Vagina (tissue), 2 donors: ENCODE data around the gene MFNG. TPM values are rescaled to one million over a fixed set of nuclear protein-coding genes. Genes with fewer than 3 reads are reported as not detected.

Experiments used
- DNase-seq, 2 donors: peaks; one replicate each; pipeline ENCODE4 v3.0.0-alpha.2; 2017; ENCODE audit errors: extremely low spot score in 2 of 2
- H3K27ac ChIP-seq: fragments of 200-600 bp; sonication (generic); one replicate; pipeline ENCODE4 v1.5.1; 2019
- H3K27me3 ChIP-seq: fragments of 200-600 bp; sonication (generic); one replicate; pipeline ENCODE4 v1.5.1; 2019
- H3K36me3 ChIP-seq, 2 donors: fragments of 200-600 bp; sonication (generic); one replicate each; pipeline ENCODE4 v1.5.1; 2017 to 2019
- H3K4me1 ChIP-seq: fragments of 200-600 bp; sonication (generic); one replicate; pipeline ENCODE4 v1.5.1; 2019
- H3K4me3 ChIP-seq, 2 donors: fragments of 200-600 bp; sonication (generic); 1 replicate in 1 of 2; 2 replicates in 1 of 2; pipeline ENCODE4 v1.5.1; 2016 to 2019
- H3K9me3 ChIP-seq: fragments of 200-600 bp; sonication (generic); one replicate; pipeline ENCODE4 v1.5.1; 2019
- CTCF ChIP-seq, 3 experiments: fragments of 450-650 bp in 2 of 3; fragments of 200-600 bp in 1 of 3; sonication (generic) in 1 of 3; IDR thresholded peaks; one replicate each; pipeline ENCODE4 v1.5.1; 2017 to 2019; ENCODE audit warnings: antibody characterized with exemption in 3 of 3, mild to moderate bottlenecking in 2 of 3, moderate library complexity in 2 of 3
- POLR2A ChIP-seq, 2 donors: fragments of 450-650 bp; IDR thresholded peaks; one replicate each; pipeline ENCODE4 v1.6.1; 2017; ENCODE audit warnings: antibody characterized with exemption in 2 of 2, mild to moderate bottlenecking in 2 of 2, moderate library complexity in 2 of 2
- POLR2AphosphoS5 ChIP-seq, 2 donors: sonication (generic); formaldehyde crosslinking; IDR thresholded peaks; one replicate each; pipeline ENCODE4 v1.9.0; 2017; ENCODE audit warnings: antibody characterized with exemption in 2 of 2, mild to moderate bottlenecking in 2 of 2, low read depth in 1 of 2; ENCODE audit not compliant: insufficient read depth in 1 of 2
- intact Hi-C: fragments of 100-400 bp; cut with DNase I; formaldehyde crosslinking; loops from one replicate; pipeline ENCODE4 v1.15.1; 2023
- total RNA-seq: library from RNA; depleted of rRNA; stranded (reverse); fragments of >200 nt; gene quantifications from one replicate; pipeline ENCODE4 v1.2.3, GENCODE V29; 2016

Gene MFNG
- total RNA-seq, 1 donor from 2014 or later = 15.2 TPM

- DNase-seq = no peak
- peak overlapping the region; percentile 66 for H3K27ac ChIP-seq
- H3K4me1 ChIP-seq = peaks cover 18% of the 10 kb centered on the region
- H3K4me3 ChIP-seq = peak overlapping the region; percentile 45 to 46
- no peaks in the 10 kb centered on the region for H3K36me3 ChIP-seq
- H3K9me3 ChIP-seq = no peaks in the 10 kb centered on the region
- H3K27me3 ChIP-seq = no peaks in the 10 kb centered on the region
- intact Hi-C loops = no loop called here
- TF ChIP-seq POLR2AphosphoS5 (IDR thresholded peaks at IDR 0.05; ENCODE audit: insufficient read depth in 1 of 2, low read depth in 1 of 2) (peak; percentile 40 to 75), CTCF (IDR thresholded peaks at IDR 0.05) (no peak), POLR2A (IDR thresholded peaks at IDR 0.05) (no peak)
Observed at GRCh38 chr22:37484480-37485394, 1.4 kb downstream of the MFNG start.

GRCh38 chr22:37483050-37483449 is 3.1 kb downstream of the MFNG start:
- H3K27ac ChIP-seq = no peak overlapping the region
- TF ChIP-seq POLR2AphosphoS5 (IDR thresholded peaks at IDR 0.05; ENCODE audit: insufficient read depth in 1 of 2, low read depth in 1 of 2) (no peak), POLR2A (IDR thresholded peaks at IDR 0.05) (no peak), CTCF (IDR thresholded peaks at IDR 0.05) (no peak)
- H3K36me3 ChIP-seq = no peaks in the 10 kb centered on the region
- no peaks in the 10 kb centered on the region for H3K9me3 ChIP-seq
- H3K4me1 ChIP-seq = peaks cover 18% of the 10 kb centered on the region
- DNase-seq = no peak
- H3K27me3 ChIP-seq = no peaks in the 10 kb centered on the region
- no peak overlapping the region for H3K4me3 ChIP-seq
- intact Hi-C loops = no loop called here

DNA sequence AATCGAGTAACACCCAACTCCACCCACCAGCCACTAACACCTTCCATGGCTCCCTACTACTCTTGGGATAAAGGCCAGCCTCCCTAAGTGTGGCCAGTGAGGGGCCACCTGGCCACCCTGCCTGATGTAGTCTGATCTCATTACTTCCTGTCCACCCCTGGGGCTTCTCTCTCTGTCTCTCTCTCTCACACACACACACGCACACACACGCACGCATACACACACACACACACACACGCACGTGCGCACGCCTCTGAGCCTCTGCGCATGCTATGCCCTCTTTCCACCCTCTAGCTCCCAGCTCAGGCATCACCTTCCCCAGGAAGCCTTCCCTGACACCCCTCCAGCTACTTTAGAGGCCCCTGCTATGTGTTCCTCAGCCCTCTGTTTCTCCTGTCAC is 3.9 kb downstream of the MFNG start:
- peaks cover 18% of the 10 kb centered on the region for H3K4me1 ChIP-seq
- intact Hi-C loops = no loop called here
- TF ChIP-seq POLR2AphosphoS5 (IDR thresholded peaks at IDR 0.05; ENCODE audit: insufficient read depth in 1 of 2, low read depth in 1 of 2) = no peak
- TF ChIP-seq CTCF (IDR thresholded peaks at IDR 0.05) = no peak
- TF ChIP-seq POLR2A (IDR thresholded peaks at IDR 0.05) = no peak
- no peaks in the 10 kb centered on the region for H3K9me3 ChIP-seq
- no peak overlapping the region for H3K27ac ChIP-seq
- DNase-seq = no peak
- H3K36me3 ChIP-seq = no peaks in the 10 kb centered on the region
- H3K27me3 ChIP-seq = no peaks in the 10 kb centered on the region
- no peak overlapping the region for H3K4me3 ChIP-seq

GRCh38 chr22:37481347-37481907 is 4.8 kb downstream of the MFNG start:
- intact Hi-C loops = no loop called here
- Histone ChIP-seq H3K36me3 (no peaks in the 10 kb centered on the region), H3K4me1 (peaks cover 12% of the 10 kb centered on the region), H3K27ac (no peak overlapping the region), H3K27me3 (no peaks in the 10 kb centered on the region), H3K4me3 (no peak overlapping the region), H3K9me3 (no peaks in the 10 kb centered on the region)
- TF ChIP-seq POLR2AphosphoS5 (IDR thresholded peaks at IDR 0.05; ENCODE audit: insufficient read depth in 1 of 2, low read depth in 1 of 2) (no peak), POLR2A (IDR thresholded peaks at IDR 0.05) (no peak), CTCF (IDR thresholded peaks at IDR 0.05) (no peak)
- no peak for DNase-seq
